ENCODE results near the gene GRM2.

DNA sequence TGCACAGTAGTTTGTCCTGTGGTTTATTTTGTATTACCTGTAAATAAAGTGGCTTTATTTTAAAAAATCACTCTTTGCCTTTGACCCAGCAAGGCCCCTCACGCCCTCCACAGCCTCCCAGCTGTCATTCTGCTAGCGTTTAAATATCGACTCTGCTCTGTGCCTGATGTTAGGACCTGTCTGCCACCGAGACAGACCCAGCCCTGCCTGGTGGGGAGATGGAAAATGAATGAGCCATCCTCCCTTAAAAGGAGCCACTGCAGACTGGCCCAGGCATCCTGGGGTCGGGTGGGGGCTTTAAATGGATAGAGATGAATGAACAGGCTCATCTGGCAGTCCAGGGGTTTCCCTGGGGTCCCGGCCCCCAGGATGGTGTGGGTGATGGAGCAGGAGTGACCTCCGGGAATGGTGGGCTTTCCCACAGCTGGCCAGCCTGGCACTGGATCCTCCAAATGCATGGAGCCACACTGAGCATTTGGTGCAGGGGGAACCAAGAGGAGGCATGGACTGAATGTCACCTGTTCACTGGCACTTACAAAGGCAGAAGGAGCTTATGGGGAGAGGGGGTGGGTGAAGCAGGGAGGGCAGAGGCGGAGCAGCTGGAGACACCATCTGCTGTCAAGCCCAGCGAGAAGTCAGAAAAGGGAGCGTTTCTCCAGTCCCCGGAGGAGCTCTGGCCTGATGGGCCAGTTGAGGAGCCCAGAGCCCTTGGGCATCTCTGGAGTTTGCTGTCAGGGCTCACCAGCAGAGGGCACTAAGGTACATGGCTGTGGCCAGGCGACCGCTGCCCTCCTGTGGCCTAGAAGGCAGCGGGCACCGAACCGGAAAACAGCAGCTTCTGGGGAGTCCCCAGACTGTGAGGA lies 11.9 kb downstream of the GRM2 start:
- TF ChIP-seq, protein P1, sequence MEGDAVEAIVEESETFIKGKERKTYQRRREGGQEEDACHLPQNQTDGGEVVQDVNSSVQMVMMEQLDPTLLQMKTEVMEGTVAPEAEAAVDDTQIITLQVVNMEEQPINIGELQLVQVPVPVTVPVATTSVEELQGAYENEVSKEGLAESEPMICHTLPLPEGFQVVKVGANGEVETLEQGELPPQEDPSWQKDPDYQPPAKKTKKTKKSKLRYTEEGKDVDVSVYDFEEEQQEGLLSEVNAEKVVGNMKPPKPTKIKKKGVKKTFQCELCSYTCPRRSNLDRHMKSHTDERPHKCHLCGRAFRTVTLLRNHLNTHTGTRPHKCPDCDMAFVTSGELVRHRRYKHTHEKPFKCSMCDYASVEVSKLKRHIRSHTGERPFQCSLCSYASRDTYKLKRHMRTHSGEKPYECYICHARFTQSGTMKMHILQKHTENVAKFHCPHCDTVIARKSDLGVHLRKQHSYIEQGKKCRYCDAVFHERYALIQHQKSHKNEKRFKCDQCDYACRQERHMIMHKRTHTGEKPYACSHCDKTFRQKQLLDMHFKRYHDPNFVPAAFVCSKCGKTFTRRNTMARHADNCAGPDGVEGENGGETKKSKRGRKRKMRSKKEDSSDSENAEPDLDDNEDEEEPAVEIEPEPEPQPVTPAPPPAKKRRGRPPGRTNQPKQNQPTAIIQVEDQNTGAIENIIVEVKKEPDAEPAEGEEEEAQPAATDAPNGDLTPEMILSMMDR (IDR thresholded peaks at IDR 0.05): peak in 5 of 7 experiments; percentile 26 to 75 (median 66)
- no peak for TF ChIP-seq POLR2A (IDR thresholded peaks at IDR 0.05)
